Transverse colon (tissue), 3 donors: ENCODE measurements around the gene CCDC197.

ENCODE experiments used
- EP300 ChIP-seq: sonication (generic); formaldehyde crosslinking; IDR thresholded peaks from one replicate; pipeline ENCODE4 v1.6.1; 2017; ENCODE audit warnings: antibody characterized with exemption, low read depth
- POLR2A ChIP-seq: fragments of 450-650 bp; IDR thresholded peaks from one replicate; pipeline ENCODE4 v1.6.1; 2016; ENCODE audit warnings: antibody characterized with exemption, mild to moderate bottlenecking, moderate library complexity
- TF ChIP-seq, protein P1 (sequence below), 5 experiments: fragments of 200-600 bp in 3 of 5; fragments of 450-650 bp in 2 of 5; sonication (generic) in 3 of 5; IDR thresholded peaks; 1 replicate in 2 of 5; 2 replicates in 3 of 5; pipeline ENCODE4 v1.5.1; 2016 to 2017; ENCODE audit warnings: antibody characterized with exemption in 5 of 5, inconsistent platforms in 3 of 5, mild to moderate bottlenecking in 2 of 5, moderate library complexity in 1 of 5

DNA sequence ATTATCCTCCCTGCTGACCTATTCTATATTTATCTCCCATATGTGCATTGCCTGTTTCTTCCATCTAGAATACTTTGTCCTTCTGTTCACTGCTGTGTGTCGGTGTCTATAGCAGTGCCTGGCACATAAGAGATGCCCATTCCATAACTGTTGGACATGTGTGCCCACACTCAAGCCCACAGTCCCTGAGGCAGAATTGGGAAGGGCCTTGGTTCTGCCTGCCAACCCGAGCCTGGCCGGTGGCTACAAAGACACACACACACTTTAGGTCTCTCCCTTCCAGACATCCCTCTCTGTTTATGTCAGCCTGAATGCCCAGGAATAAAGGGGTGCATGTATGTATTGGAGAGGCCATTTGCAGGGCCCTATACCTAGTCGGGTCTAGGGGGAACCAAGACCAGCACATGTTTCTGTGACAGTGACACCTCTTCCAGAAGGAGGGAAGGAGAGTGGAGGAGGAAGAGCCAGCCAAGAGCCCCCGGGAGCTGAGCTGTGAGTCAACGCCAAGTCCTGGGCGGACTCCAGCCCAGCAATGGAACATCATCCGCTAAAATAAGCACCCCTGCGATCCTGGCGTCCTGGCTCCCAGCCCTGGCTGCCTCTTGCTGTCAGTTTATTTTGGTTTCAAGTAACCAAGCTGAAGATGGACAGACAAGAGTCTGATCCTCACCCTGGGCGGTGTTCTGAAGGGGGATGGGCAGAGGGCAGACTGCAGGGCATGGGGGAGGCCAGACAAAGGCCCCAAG, 16.5 kb upstream of the CCDC197 start:
- TF ChIP-seq, protein P1, sequence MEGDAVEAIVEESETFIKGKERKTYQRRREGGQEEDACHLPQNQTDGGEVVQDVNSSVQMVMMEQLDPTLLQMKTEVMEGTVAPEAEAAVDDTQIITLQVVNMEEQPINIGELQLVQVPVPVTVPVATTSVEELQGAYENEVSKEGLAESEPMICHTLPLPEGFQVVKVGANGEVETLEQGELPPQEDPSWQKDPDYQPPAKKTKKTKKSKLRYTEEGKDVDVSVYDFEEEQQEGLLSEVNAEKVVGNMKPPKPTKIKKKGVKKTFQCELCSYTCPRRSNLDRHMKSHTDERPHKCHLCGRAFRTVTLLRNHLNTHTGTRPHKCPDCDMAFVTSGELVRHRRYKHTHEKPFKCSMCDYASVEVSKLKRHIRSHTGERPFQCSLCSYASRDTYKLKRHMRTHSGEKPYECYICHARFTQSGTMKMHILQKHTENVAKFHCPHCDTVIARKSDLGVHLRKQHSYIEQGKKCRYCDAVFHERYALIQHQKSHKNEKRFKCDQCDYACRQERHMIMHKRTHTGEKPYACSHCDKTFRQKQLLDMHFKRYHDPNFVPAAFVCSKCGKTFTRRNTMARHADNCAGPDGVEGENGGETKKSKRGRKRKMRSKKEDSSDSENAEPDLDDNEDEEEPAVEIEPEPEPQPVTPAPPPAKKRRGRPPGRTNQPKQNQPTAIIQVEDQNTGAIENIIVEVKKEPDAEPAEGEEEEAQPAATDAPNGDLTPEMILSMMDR (IDR thresholded peaks at IDR 0.05): no peak
- no peak for TF ChIP-seq POLR2A
- no peak for TF ChIP-seq EP300
